Sigmoid colon (tissue), 7 donors: Measurements from ENCODE around the gene LYPD6B. TPM values are rescaled to one million over a fixed set of nuclear protein-coding genes. Genes with fewer than 3 reads are reported as not detected.

Experiments used
- DNase-seq: peaks from one replicate; pipeline ENCODE4 v3.0.0-alpha.2; 2019
- H3K27ac ChIP-seq, 4 donors: fragments of 200-600 bp; sonication (generic); one replicate each; pipeline ENCODE4 v1.5.1; 2016 to 2019; ENCODE audit warnings: mild to moderate bottlenecking in 1 of 4
- H3K27me3 ChIP-seq, 3 donors: fragments of 200-600 bp; sonication (generic); one replicate each; pipeline ENCODE4 v1.5.1; 2019; ENCODE audit warnings: mild to moderate bottlenecking in 1 of 3
- H3K36me3 ChIP-seq, 4 donors: fragments of 200-600 bp; sonication (generic); one replicate each; pipeline ENCODE4 v1.5.1; 2016 to 2019
- H3K4me1 ChIP-seq, 4 donors: fragments of 200-600 bp; sonication (generic); one replicate each; pipeline ENCODE4 v1.5.1; 2017 to 2019
- H3K4me3 ChIP-seq, 4 donors: fragments of 200-600 bp; sonication (generic); one replicate each; pipeline ENCODE4 v1.5.1; 2017 to 2019; ENCODE audit warnings: mild to moderate bottlenecking in 2 of 4, moderate library complexity in 1 of 4
- H3K9me3 ChIP-seq, 4 donors: fragments of 200-600 bp in 3 of 4; sonication (generic) in 3 of 4; one replicate each; pipeline versions ENCODE4 v1.5.1 to v1.6.1; 2013 to 2019
- EP300 ChIP-seq, 4 donors: sonication (generic); formaldehyde crosslinking; IDR thresholded peaks; one replicate each; pipeline ENCODE4 v1.6.1; 2017; ENCODE audit warnings: antibody characterized with exemption in 4 of 4
- POLR2A ChIP-seq, 2 donors: fragments of 450-650 bp; IDR thresholded peaks; one replicate each; pipeline ENCODE4 v1.6.1; 2016; ENCODE audit warnings: antibody characterized with exemption in 2 of 2, mild to moderate bottlenecking in 2 of 2, moderate library complexity in 2 of 2
- POLR2AphosphoS5 ChIP-seq, 4 donors: sonication (generic); formaldehyde crosslinking; IDR thresholded peaks; one replicate each; pipeline ENCODE4 v1.6.1; 2017; ENCODE audit warnings: antibody characterized with exemption in 4 of 4
- WGBS, 2 donors: extraction: QIAGEN DNeasy Blood & Tissue Kit; methylation state at CpG; one replicate each; pipeline ENCODE4 v1.1.7; 2013; 5-methylcytosine and 5-hydroxymethylcytosine counted together
- intact Hi-C: fragments of 100-400 bp; cut with DNase I; formaldehyde crosslinking; loops from one replicate; pipeline ENCODE4 v1.15.1; 2023
- polyA plus RNA-seq, 3 donors: library from polyadenylated mRNA; stranded (reverse); fragments of 200-250 nt; gene quantifications; one replicate each; pipeline ENCODE4 v1.2.3, GENCODE V29; 2013
- total RNA-seq, 4 donors: library from RNA; depleted of rRNA; stranded (reverse); fragments of >200 nt; gene quantifications; one replicate each; pipeline ENCODE4 v1.1.0, GENCODE V29; 2016
- TF ChIP-seq, protein P1 (sequence below), 4 experiments: fragments of 450-650 bp in 3 of 4; fragments of 200-600 bp in 1 of 4; IDR thresholded peaks; one replicate each; pipeline ENCODE4 v1.5.1; 2016 to 2019; ENCODE audit warnings: antibody characterized with exemption in 4 of 4, mild to moderate bottlenecking in 3 of 4, moderate library complexity in 2 of 4
- donor health status: healthy with polysubstance abuse.
- donor health status: Bipolar disorder and iron deficiency.
- donor health status: healthy.

The LYPD6B gene
- total and polyA plus RNA-seq, 7 donors, result 0.66 to 2.1 (median 1.5) TPM; not detected in 3

GRCh38 chr2:149160195-149160594 is 121.7 kb downstream of the LYPD6B start:
- WGBS, 2 donors, result 83 to 97% methylated on average over 2 of the region's 2 CpGs
- peaks cover 0 to 3% (median 0%) of the 10 kb centered on the region in 4 donors for H3K9me3 ChIP-seq
- intact Hi-C loops, result no loop called here
- H3K27me3 ChIP-seq, result no peaks in the 10 kb centered on the region
- DNase-seq, result no peak
- H3K4me1 ChIP-seq, result no peaks in the 10 kb centered on the region
- H3K27ac ChIP-seq, result no peak overlapping the region
- H3K4me3 ChIP-seq, result no peak overlapping the region
- H3K36me3 ChIP-seq, result no peaks in the 10 kb centered on the region
- TF ChIP-seq POLR2AphosphoS5 (IDR thresholded peaks at IDR 0.05) (no peak), POLR2A (IDR thresholded peaks at IDR 0.05) (no peak), EP300 (IDR thresholded peaks at IDR 0.05) (no peak)
- TF ChIP-seq, protein P1, sequence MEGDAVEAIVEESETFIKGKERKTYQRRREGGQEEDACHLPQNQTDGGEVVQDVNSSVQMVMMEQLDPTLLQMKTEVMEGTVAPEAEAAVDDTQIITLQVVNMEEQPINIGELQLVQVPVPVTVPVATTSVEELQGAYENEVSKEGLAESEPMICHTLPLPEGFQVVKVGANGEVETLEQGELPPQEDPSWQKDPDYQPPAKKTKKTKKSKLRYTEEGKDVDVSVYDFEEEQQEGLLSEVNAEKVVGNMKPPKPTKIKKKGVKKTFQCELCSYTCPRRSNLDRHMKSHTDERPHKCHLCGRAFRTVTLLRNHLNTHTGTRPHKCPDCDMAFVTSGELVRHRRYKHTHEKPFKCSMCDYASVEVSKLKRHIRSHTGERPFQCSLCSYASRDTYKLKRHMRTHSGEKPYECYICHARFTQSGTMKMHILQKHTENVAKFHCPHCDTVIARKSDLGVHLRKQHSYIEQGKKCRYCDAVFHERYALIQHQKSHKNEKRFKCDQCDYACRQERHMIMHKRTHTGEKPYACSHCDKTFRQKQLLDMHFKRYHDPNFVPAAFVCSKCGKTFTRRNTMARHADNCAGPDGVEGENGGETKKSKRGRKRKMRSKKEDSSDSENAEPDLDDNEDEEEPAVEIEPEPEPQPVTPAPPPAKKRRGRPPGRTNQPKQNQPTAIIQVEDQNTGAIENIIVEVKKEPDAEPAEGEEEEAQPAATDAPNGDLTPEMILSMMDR (IDR thresholded peaks at IDR 0.05), result no peak

DNA sequence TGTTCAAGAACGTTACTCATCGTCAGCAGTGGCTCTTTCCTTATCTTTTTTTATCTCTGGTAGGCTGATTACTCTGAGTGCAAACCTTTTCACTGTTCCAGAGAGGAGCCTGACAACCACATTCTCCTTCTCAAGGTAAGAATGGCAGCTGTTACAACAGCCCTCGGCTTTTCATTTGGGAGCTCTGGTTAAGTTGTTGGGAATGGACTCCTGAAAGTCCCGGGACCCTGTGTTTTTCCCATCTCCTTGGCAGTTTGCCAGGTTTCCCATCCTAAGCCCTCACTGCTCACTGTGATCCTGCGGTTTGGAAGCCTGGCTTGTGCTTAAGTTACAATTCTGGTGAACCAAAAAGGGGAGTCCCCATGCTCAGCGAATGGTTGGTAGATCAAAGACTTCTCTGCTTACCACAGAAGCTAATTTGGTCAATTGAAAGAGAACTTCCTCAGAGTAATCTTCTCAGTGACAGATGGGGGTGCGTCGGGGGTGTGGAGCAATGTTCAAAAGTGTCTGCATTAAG is 122.3 kb downstream of the LYPD6B start:
- DNase-seq, result no peak
- no peaks in the 10 kb centered on the region for H3K36me3 ChIP-seq
- no peaks in the 10 kb centered on the region for H3K27me3 ChIP-seq
- no peaks in the 10 kb centered on the region for H3K4me1 ChIP-seq
- H3K4me3 ChIP-seq, result no peak overlapping the region
- peaks cover 0 to 3% (median 0%) of the 10 kb centered on the region in 4 donors for H3K9me3 ChIP-seq
- WGBS, 2 donors, result 54 to 70% methylated on average over 8 of the region's 8 CpGs
- intact Hi-C loops, result no loop called here
- TF ChIP-seq, protein P1 (IDR thresholded peaks at IDR 0.05), result no peak
- no peak for TF ChIP-seq POLR2A (IDR thresholded peaks at IDR 0.05)
- no peak for TF ChIP-seq EP300 (IDR thresholded peaks at IDR 0.05)
- TF ChIP-seq POLR2AphosphoS5 (IDR thresholded peaks at IDR 0.05), result no peak
- H3K27ac ChIP-seq, result no peak overlapping the region

- no peak for DNase-seq
- TF ChIP-seq, protein P1 (IDR thresholded peaks at IDR 0.05), result no peak
- TF ChIP-seq POLR2A (IDR thresholded peaks at IDR 0.05) (no peak), EP300 (IDR thresholded peaks at IDR 0.05) (no peak)
- H3K27me3 ChIP-seq, result no peaks in the 10 kb centered on the region
- H3K27ac ChIP-seq, result no peak overlapping the region
- peaks cover 0 to 3% (median 0%) of the 10 kb centered on the region in 4 donors for H3K9me3 ChIP-seq
- intact Hi-C loops, result no loop called here
- H3K4me3 ChIP-seq, result no peak overlapping the region
- 63 to 68% methylated on average over 5 of the region's 5 CpGs for WGBS, 2 donors
- no peaks in the 10 kb centered on the region for H3K36me3 ChIP-seq
- no peaks in the 10 kb centered on the region for H3K4me1 ChIP-seq
These were observed 123.2 kb downstream of the LYPD6B start for GRCh38 chr2:149161481-149162225.

GRCh38 chr2:149164296-149164695 is 125.8 kb downstream of the LYPD6B start:
- no peak overlapping the region for H3K4me3 ChIP-seq
- intact Hi-C loops, result no loop called here
- no peaks in the 10 kb centered on the region for H3K27me3 ChIP-seq
- DNase-seq, result no peak
- 82 to 86% methylated on average over 1 of the region's 1 CpG for whole genome bisulfite sequencing, 2 donors
- no peaks in the 10 kb centered on the region for H3K4me1 ChIP-seq
- no peak overlapping the region for H3K27ac ChIP-seq
- H3K9me3 ChIP-seq, result peaks cover 0 to 3% (median 0%) of the 10 kb centered on the region in 4 donors
- TF ChIP-seq EP300 (IDR thresholded peaks at IDR 0.05) (no peak), POLR2A (IDR thresholded peaks at IDR 0.05) (no peak), POLR2AphosphoS5 (IDR thresholded peaks at IDR 0.05) (no peak)
- TF ChIP-seq, protein P1 (IDR thresholded peaks at IDR 0.05), result no peak
- no peaks in the 10 kb centered on the region for H3K36me3 ChIP-seq
